CD14-positive monocyte (primary cell): ENCODE results near the gene PLEKHM3. TPM values are rescaled to one million over a fixed set of nuclear protein-coding genes. Genes with fewer than 3 reads are reported as not detected.

Source experiments
- DNase-seq, 3 donors: peaks; one replicate each; pipeline ENCODE4 v3.0.0-alpha.2; 2011 to 2022
- H2AFZ ChIP-seq: 2 replicates; pipeline ENCODE4 v1.6.0; 2012; ENCODE audit warnings: mild to moderate bottlenecking, low read depth, low read length, inconsistent platforms; ENCODE audit not compliant: insufficient read depth, poor library complexity, severe bottlenecking
- H3K27ac ChIP-seq, 2 donors: 1 replicate in 1 of 2; 2 replicates in 1 of 2; pipeline ENCODE4 v1.5.1; 2012 to 2013; ENCODE audit warnings: low read length in 2 of 2, control low read depth in 1 of 2, inconsistent platforms in 1 of 2, low read depth in 1 of 2, mild to moderate bottlenecking in 1 of 2
- H3K27me3 ChIP-seq, 2 donors: one replicate each; pipeline versions ENCODE4 v1.6.0 to v1.6.1; 2011 to 2013; ENCODE audit warnings: low read length in 2 of 2; ENCODE audit not compliant: control insufficient read depth in 2 of 2, insufficient read depth in 2 of 2
- H3K36me3 ChIP-seq, 2 donors: replicated peaks in 1 of 2; 1 replicate in 1 of 2; 2 replicates in 1 of 2; pipeline versions ENCODE4 v1.5.1 to v1.6.1; 2012 to 2013; ENCODE audit warnings: low read length in 2 of 2, control low read depth in 1 of 2, inconsistent platforms in 1 of 2, mild to moderate bottlenecking in 1 of 2; ENCODE audit not compliant: insufficient read depth in 2 of 2, control insufficient read depth in 1 of 2
- H3K4me1 ChIP-seq, 2 donors: 1 replicate in 1 of 2; 2 replicates in 1 of 2; pipeline versions ENCODE4 v1.5.1 to v1.6.1; 2012 to 2013; ENCODE audit warnings: low read length in 2 of 2, control low read depth in 1 of 2, inconsistent platforms in 1 of 2, mild to moderate bottlenecking in 1 of 2, moderate library complexity in 1 of 2; ENCODE audit not compliant: insufficient read depth in 2 of 2, control insufficient read depth in 1 of 2
- H3K4me2 ChIP-seq: replicated peaks from 2 replicates; pipeline ENCODE3; 2012; ENCODE audit warnings: low read length, moderate library complexity, mild to moderate bottlenecking; ENCODE audit not compliant: poor library complexity, severe bottlenecking; ENCODE audit errors: extremely low read depth
- H3K4me3 ChIP-seq, 3 experiments: fragments of 200-600 bp in 1 of 3; sonication (generic) in 1 of 3; replicated peaks in 1 of 3; 1 replicate in 2 of 3; 2 replicates in 1 of 3; pipeline ENCODE4 v1.5.1; 2011 to 2013; ENCODE audit warnings: low read length in 3 of 3, mild to moderate bottlenecking in 3 of 3, control low read depth in 2 of 3, low read depth in 2 of 3, inconsistent platforms in 1 of 3, moderate library complexity in 1 of 3
- H3K79me2 ChIP-seq: 2 replicates; pipeline ENCODE4 v1.6.0; 2012; ENCODE audit warnings: mild to moderate bottlenecking, control low read depth, inconsistent platforms, low read length, moderate library complexity; ENCODE audit not compliant: insufficient read depth
- H3K9ac ChIP-seq: 2 replicates; pipeline ENCODE4 v1.6.0; 2017; ENCODE audit warnings: low read length, mild to moderate bottlenecking; ENCODE audit not compliant: insufficient read depth, poor library complexity, severe bottlenecking
- H3K9me3 ChIP-seq, 2 donors: replicated peaks in 1 of 2; 1 replicate in 1 of 2; 2 replicates in 1 of 2; pipeline versions ENCODE4 v1.5.1 to v1.6.1; 2012 to 2013; ENCODE audit warnings: low read length in 2 of 2, control low read depth in 1 of 2; ENCODE audit not compliant: control insufficient read depth in 1 of 2, insufficient read depth in 1 of 2
- H4K20me1 ChIP-seq: 2 replicates; pipeline ENCODE4 v1.6.0; 2012; ENCODE audit warnings: mild to moderate bottlenecking, low read length, control low read depth, moderate library complexity; ENCODE audit not compliant: insufficient read depth
- H3K27ac Mint-ChIP-seq, 7 donors: one replicate each; pipeline ENCODE4 v1.8.0; 2020; ENCODE audit warnings: mild to moderate bottlenecking in 7 of 7, mixed read lengths in 7 of 7, moderate library complexity in 6 of 7, inconsistent platforms in 2 of 7
- H3K27me3 Mint-ChIP-seq, 3 donors: one replicate each; pipeline ENCODE4 v1.8.0; 2021 to 2022; ENCODE audit warnings: low read depth in 3 of 3, mild to moderate bottlenecking in 3 of 3, mixed read lengths in 3 of 3, moderate library complexity in 3 of 3, inconsistent platforms in 1 of 3
- H3K36me3 Mint-ChIP-seq, 2 donors: one replicate each; pipeline ENCODE4 v1.8.0; 2020; ENCODE audit warnings: mixed read lengths in 2 of 2, inconsistent platforms in 1 of 2, mild to moderate bottlenecking in 1 of 2
- H3K4me1 Mint-ChIP-seq: one replicate; pipeline ENCODE4 v1.8.0; 2020; ENCODE audit warnings: mild to moderate bottlenecking, mixed read lengths
- H3K4me3 Mint-ChIP-seq, 2 donors: one replicate each; pipeline ENCODE4 v1.8.0; 2020; ENCODE audit warnings: mild to moderate bottlenecking in 2 of 2, mixed read lengths in 2 of 2, moderate library complexity in 1 of 2
- H3K9me3 Mint-ChIP-seq, 7 donors: one replicate each; pipeline ENCODE4 v1.8.0; 2020 to 2022; ENCODE audit warnings: mixed read lengths in 7 of 7, mild to moderate bottlenecking in 6 of 7, moderate library complexity in 6 of 7, inconsistent platforms in 2 of 7
- WGBS: methylation state at CpG from one replicate; pipeline ENCODE4 v1.1.5; 2013; ENCODE audit warnings: missing lambda C conversion rate; ENCODE audit not compliant: insufficient coverage; 5-methylcytosine and 5-hydroxymethylcytosine counted together
- intact Hi-C, 2 donors: fragments of 100-400 bp; cut with micrococcal nuclease; formaldehyde crosslinking; loops; one replicate each; pipeline versions ENCODE4 v1.15.0 to v1.15.1; 2023
- polyA plus RNA-seq, 3 donors: library from polyadenylated mRNA; depleted of rRNA in 1 of 3; unstranded in 2 of 3; stranded (reverse) in 1 of 3; fragments of 300-500 nt in 2 of 3; fragments of >200 nt in 1 of 3; fragmentation: Illumina TruSeq in 2 of 3; gene quantifications; 1 replicate in 2 of 3; 2 replicates in 1 of 3; pipeline ENCODE4 v1.2.3, GENCODE V29; 2012 to 2021
- TF ChIP-seq, protein P1 (sequence below): fragments of 200-600 bp; IDR thresholded peaks from one replicate; pipeline ENCODE4 v1.8.0; 2022; ENCODE audit warnings: antibody characterized with exemption, mild to moderate bottlenecking

The PLEKHM3 gene
- polyA plus RNA-seq, 3 donors: 3.0 to 8.0 (median 3.0) TPM

DNA sequence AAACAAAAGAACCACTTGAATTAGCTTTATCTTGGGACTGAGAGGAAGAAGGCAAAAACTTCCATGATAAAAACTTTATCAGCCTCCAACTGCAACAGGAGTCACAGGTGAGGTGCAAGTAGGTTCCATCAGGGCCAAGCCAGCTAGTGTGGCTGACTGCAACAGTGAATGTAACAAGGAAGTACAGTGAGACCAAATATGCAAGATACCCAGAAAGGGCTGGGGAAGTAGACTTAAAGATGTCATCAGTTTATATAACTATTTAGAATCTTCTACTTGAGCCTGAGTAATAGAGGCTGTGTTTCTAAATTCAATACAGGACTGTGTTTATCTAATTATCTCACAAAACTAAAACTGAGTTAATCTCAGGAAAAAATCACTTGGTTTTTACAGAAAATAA, 14.8 kb downstream of the PLEKHM3 start:
- H3K27ac ChIP-seq: peak overlapping the region in 1 of 2 donors; percentile 38
- H3K4me3 ChIP-seq: no peak overlapping the region
- H3K9ac ChIP-seq: no peak overlapping the region
- Mint-ChIP-seq H3K36me3 (peaks cover 6 to 9% of the 10 kb centered on the region in 2 donors), H3K4me3 (no peak overlapping the region), H3K27ac (peak overlapping the region in 5 of 7 donors; percentile 1 to 80 (median 52)), H3K4me1 (peaks cover 36% of the 10 kb centered on the region), H3K9me3 (no peaks in the 10 kb centered on the region), H3K27me3 (no peaks in the 10 kb centered on the region)
- intact Hi-C loops: no loop called here
- H2AFZ ChIP-seq: no peak overlapping the region
- H3K4me2 ChIP-seq: no peak overlapping the region
- H3K27me3 ChIP-seq: no peaks in the 10 kb centered on the region
- H4K20me1 ChIP-seq: peaks cover 36% of the 10 kb centered on the region
- TF ChIP-seq, protein P1, sequence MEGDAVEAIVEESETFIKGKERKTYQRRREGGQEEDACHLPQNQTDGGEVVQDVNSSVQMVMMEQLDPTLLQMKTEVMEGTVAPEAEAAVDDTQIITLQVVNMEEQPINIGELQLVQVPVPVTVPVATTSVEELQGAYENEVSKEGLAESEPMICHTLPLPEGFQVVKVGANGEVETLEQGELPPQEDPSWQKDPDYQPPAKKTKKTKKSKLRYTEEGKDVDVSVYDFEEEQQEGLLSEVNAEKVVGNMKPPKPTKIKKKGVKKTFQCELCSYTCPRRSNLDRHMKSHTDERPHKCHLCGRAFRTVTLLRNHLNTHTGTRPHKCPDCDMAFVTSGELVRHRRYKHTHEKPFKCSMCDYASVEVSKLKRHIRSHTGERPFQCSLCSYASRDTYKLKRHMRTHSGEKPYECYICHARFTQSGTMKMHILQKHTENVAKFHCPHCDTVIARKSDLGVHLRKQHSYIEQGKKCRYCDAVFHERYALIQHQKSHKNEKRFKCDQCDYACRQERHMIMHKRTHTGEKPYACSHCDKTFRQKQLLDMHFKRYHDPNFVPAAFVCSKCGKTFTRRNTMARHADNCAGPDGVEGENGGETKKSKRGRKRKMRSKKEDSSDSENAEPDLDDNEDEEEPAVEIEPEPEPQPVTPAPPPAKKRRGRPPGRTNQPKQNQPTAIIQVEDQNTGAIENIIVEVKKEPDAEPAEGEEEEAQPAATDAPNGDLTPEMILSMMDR: no peak
- peak in 1 of 3 donors; percentile 19 for DNase-seq
- H3K9me3 ChIP-seq: no peaks in the 10 kb centered on the region
- no peaks in the 10 kb centered on the region for H3K36me3 ChIP-seq
- H3K79me2 ChIP-seq: peaks cover 34% of the 10 kb centered on the region
- peaks cover 7 to 14% of the 10 kb centered on the region in 2 donors for H3K4me1 ChIP-seq

- intact Hi-C loops: no loop called here
- Mint-ChIP-seq H3K4me3 (no peak overlapping the region), H3K9me3 (no peaks in the 10 kb centered on the region), H3K27me3 (no peaks in the 10 kb centered on the region), H3K27ac (peak overlapping the region in 1 of 7 donors; percentile 70), H3K36me3 (peaks cover 5 to 9% of the 10 kb centered on the region in 2 donors), H3K4me1 (peaks cover 18% of the 10 kb centered on the region)
- H3K4me2 ChIP-seq: no peak overlapping the region
- no CpG with 5 or more reads among the region's 5 CpGs for WGBS
- no peak overlapping the region for H3K9ac ChIP-seq
- H3K36me3 ChIP-seq: peaks cover 0 to 8% of the 10 kb centered on the region in 2 donors
- H4K20me1 ChIP-seq: peaks cover 42% of the 10 kb centered on the region
- no peaks in the 10 kb centered on the region for H3K27me3 ChIP-seq
- H3K4me1 ChIP-seq: peaks cover 4 to 5% of the 10 kb centered on the region in 2 donors
- H2AFZ ChIP-seq: no peak overlapping the region
- no peak overlapping the region for H3K27ac ChIP-seq
- H3K79me2 ChIP-seq: peaks cover 24% of the 10 kb centered on the region
- no peaks in the 10 kb centered on the region for H3K9me3 ChIP-seq
- DNase-seq: peak in 1 of 3 donors; percentile 46
- TF ChIP-seq, protein P1: no peak
- H3K4me3 ChIP-seq: no peak overlapping the region
Observed at GRCh38 chr2:208006833-208007232, 18.5 kb downstream of the PLEKHM3 start.
